Retinal pigment epithelial cell (primary cell): ENCODE data around the gene ZNF423.

Experiments
- DNase-seq: peaks from one replicate; pipeline ENCODE4 v3.0.0-alpha.2; 2010; ENCODE audit warnings: low read depth
- H3K4me3 ChIP-seq: 2 replicates; pipeline ENCODE4 v1.5.1; 2011; ENCODE audit warnings: mild to moderate bottlenecking, low read length, control low read depth, moderate library complexity
- CTCF ChIP-seq: conservative IDR thresholded peaks from 2 replicates; pipeline ENCODE4 v1.5.1; 2011; ENCODE audit warnings: low read depth, low read length, control low read depth, inconsistent platforms

Gene ZNF423

GRCh38 chr16:49597796-49598195 lies 258.1 kb downstream of the ZNF423 start:
- TF ChIP-seq CTCF: no peak
- no peak for DNase-seq
- no peak overlapping the region for H3K4me3 ChIP-seq

- H3K4me3 ChIP-seq: no peak overlapping the region
- TF ChIP-seq CTCF: no peak
- DNase-seq: no peak
Observed at GRCh38 chr16:49596648-49597291, 259.1 kb downstream of the ZNF423 start.

GRCh38 chr16:49596068-49596467 lies 259.8 kb downstream of the ZNF423 start:
- no peak for DNase-seq
- H3K4me3 ChIP-seq: no peak overlapping the region
- TF ChIP-seq CTCF: no peak

GRCh38 chr16:49594685-49595498 lies 261.0 kb downstream of the ZNF423 start:
- no peak for TF ChIP-seq CTCF
- H3K4me3 ChIP-seq: no peak overlapping the region
- no peak for DNase-seq

GRCh38 chr16:49594153-49594552 lies 261.8 kb downstream of the ZNF423 start:
- no peak overlapping the region for H3K4me3 ChIP-seq
- DNase-seq: no peak
- no peak for TF ChIP-seq CTCF

- no peak for TF ChIP-seq CTCF
- no peak for DNase-seq
Observed at GRCh38 chr16:49593424-49594040, 262.4 kb downstream of the ZNF423 start.

More at GRCh38 chr16:49593424-49594040, 262.4 kb downstream of the ZNF423 start:
- no peak overlapping the region for H3K4me3 ChIP-seq
